C1 segment of cervical spinal cord (tissue), 14 donors: Measurements from ENCODE around the gene KCNJ1.
A peak's percentile ranks its signal among the peaks of the same experiment; 100 is the strongest.

Experiments
- DNase-seq, 14 donors: peaks; one replicate each; lab custom pipeline; 2025; lab: John Stamatoyannopoulos, UW

The KCNJ1 gene

GRCh38 chr11:128882451-128882850 lies 15.4 kb upstream of the KCNJ1 start:
- no peak for DNase-seq

GRCh38 chr11:128881221-128881620 lies 14.1 kb upstream of the KCNJ1 start:
- peak in 1 of 14 donors; percentile 61 for DNase-seq

- no peak for DNase-seq
Observed at GRCh38 chr11:128879817-128880216, 12.7 kb upstream of the KCNJ1 start.

GRCh38 chr11:128878455-128878854 lies 11.4 kb upstream of the KCNJ1 start:
- no peak for DNase-seq

- no peak for DNase-seq
Observed at GRCh38 chr11:128877726-128878125, 10.6 kb upstream of the KCNJ1 start.

- no peak for DNase-seq
Observed at GRCh38 chr11:128876133-128876650, 9.1 kb upstream of the KCNJ1 start.

GRCh38 chr11:128874427-128874826 lies 7.3 kb upstream of the KCNJ1 start:
- DNase-seq, result no peak

GRCh38 chr11:128872594-128872993 lies 5.5 kb upstream of the KCNJ1 start:
- DNase-seq, result no peak

- DNase-seq, result no peak
Observed at GRCh38 chr11:128872094-128872493, 5.0 kb upstream of the KCNJ1 start.

- no peak for DNase-seq
Observed at GRCh38 chr11:128871168-128871610, 4.1 kb upstream of the KCNJ1 start.

GRCh38 chr11:128868841-128869671 lies 2.0 kb upstream of the KCNJ1 start:
- no peak for DNase-seq

GRCh38 chr11:128865490-128865889 lies 1.6 kb downstream of the KCNJ1 start:
- DNase-seq, result no peak

- no peak for DNase-seq
Observed at GRCh38 chr11:128862908-128863660, 4.0 kb downstream of the KCNJ1 start.

- no peak for DNase-seq
Observed at GRCh38 chr11:128862406-128862805, 4.7 kb downstream of the KCNJ1 start.

GRCh38 chr11:128860571-128861361 lies 6.3 kb downstream of the KCNJ1 start:
- no peak for DNase-seq

GRCh38 chr11:128859563-128860441 lies 7.3 kb downstream of the KCNJ1 start:
- DNase-seq, result peak in 4 of 14 donors; percentile 4 to 27 (median 21)

- DNase-seq, result no peak
Observed at GRCh38 chr11:128857341-128857740, 9.8 kb downstream of the KCNJ1 start.

GRCh38 chr11:128856241-128856640 lies 10.9 kb downstream of the KCNJ1 start:
- no peak for DNase-seq

GRCh38 chr11:128854841-128855240 lies 12.3 kb downstream of the KCNJ1 start:
- DNase-seq, result no peak

- DNase-seq, result no peak
Observed at GRCh38 chr11:128853559-128853958, 13.5 kb downstream of the KCNJ1 start.
